Endodermal cell (in vitro differentiated cells): ENCODE results near the gene RIT2. TPM values are rescaled to one million over a fixed set of nuclear protein-coding genes. Genes with fewer than 3 reads are reported as not detected.

Experiments used
- DNase-seq: peaks from one replicate; pipeline ENCODE4 v3.0.0-alpha.2; 2017
- H3K27ac ChIP-seq: 2 replicates; pipeline ENCODE4 v1.5.1; 2013; ENCODE audit warnings: mild to moderate bottlenecking, low read depth, low read length, moderate library complexity
- H3K27me3 ChIP-seq: 2 replicates; pipeline ENCODE4 v1.6.1; 2013; ENCODE audit warnings: mild to moderate bottlenecking, low read length, moderate library complexity; ENCODE audit not compliant: insufficient read depth, control insufficient read depth, poor library complexity, severe bottlenecking
- H3K36me3 ChIP-seq: 2 replicates; pipeline ENCODE4 v1.7.0; 2013; ENCODE audit warnings: mild to moderate bottlenecking, low read length, moderate library complexity; ENCODE audit not compliant: control insufficient read depth, insufficient read depth
- H3K4me1 ChIP-seq: one replicate; pipeline ENCODE4 v1.7.0; 2013; ENCODE audit warnings: low read length; ENCODE audit not compliant: control insufficient read depth, insufficient read depth
- H3K4me3 ChIP-seq: 2 replicates; pipeline ENCODE4 v1.5.1; 2013; ENCODE audit warnings: mild to moderate bottlenecking, low read length, moderate library complexity
- H3K9ac ChIP-seq: 2 replicates; pipeline ENCODE4 v1.6.1; 2013; ENCODE audit warnings: mild to moderate bottlenecking, low read length, moderate library complexity; ENCODE audit not compliant: poor library complexity, severe bottlenecking; ENCODE audit errors: extremely low read depth
- H3K9me3 ChIP-seq: 2 replicates; pipeline ENCODE4 v1.6.1; 2013; ENCODE audit warnings: mild to moderate bottlenecking, low read length, moderate library complexity; ENCODE audit not compliant: control insufficient read depth
- H3K27ac Mint-ChIP-seq: 2 replicates; pipeline ENCODE4 v1.8.0; 2020; ENCODE audit warnings: mixed read lengths
- H3K27me3 Mint-ChIP-seq: 2 replicates; pipeline ENCODE4 v1.8.0; 2021; ENCODE audit warnings: mild to moderate bottlenecking, mixed read lengths; ENCODE audit not compliant: insufficient read depth
- H3K36me3 Mint-ChIP-seq: 2 replicates; pipeline ENCODE4 v1.8.0; 2020; ENCODE audit warnings: low read depth, mixed read lengths
- H3K4me1 Mint-ChIP-seq: 2 replicates; pipeline ENCODE4 v1.8.0; 2020; ENCODE audit warnings: mixed read lengths
- H3K4me3 Mint-ChIP-seq: 2 replicates; pipeline ENCODE4 v1.8.0; 2020; ENCODE audit warnings: mild to moderate bottlenecking, moderate library complexity, mixed read lengths
- H3K9me3 Mint-ChIP-seq: 2 replicates; pipeline ENCODE4 v1.8.0; 2020; ENCODE audit warnings: mild to moderate bottlenecking, mixed read lengths
- CTCF ChIP-seq: fragments of 200-600 bp; sonication (generic); conservative IDR thresholded peaks from 2 replicates; pipeline ENCODE4 v1.5.0; 2021; ENCODE audit warnings: antibody characterized with exemption, mild to moderate bottlenecking
- WGBS, 2 experiments: methylation state at CpG; one replicate each; pipeline versions ENCODE4 v1.1.5 to v1.1.7; 2013; ENCODE audit warnings: missing lambda C conversion rate in 2 of 2, mixed read lengths in 1 of 2; ENCODE audit not compliant: insufficient coverage in 1 of 2, insufficient read length in 1 of 2; 5-methylcytosine and 5-hydroxymethylcytosine counted together
- total RNA-seq, 2 donors: library from RNA; stranded (reverse); fragmentation: NEBNext Ultra II Directional in 1 of 2; extraction: Animal tissue kit (Norgen Biotek cat#: 25700) in 1 of 2; gene quantifications; 2 replicates in 1 of 2; 3 replicates in 1 of 2; pipeline ENCODE4 v1.2.1, GENCODE V29; 2021

RIT2 gene
- total RNA-seq, 2 donors from 2014 or later, result 0.81 TPM; not detected in 1

- no peak overlapping the region for H3K27ac Mint-ChIP-seq
- no peak for TF ChIP-seq CTCF
Observed at GRCh38 chr18:42706029-42706608, 409.4 kb downstream of the RIT2 start.

More at GRCh38 chr18:42706029-42706608, 409.4 kb downstream of the RIT2 start:
- no peaks in the 10 kb centered on the region for H3K9me3 Mint-ChIP-seq
- Histone ChIP-seq H3K9ac (no peak overlapping the region), H3K4me1 (no peaks in the 10 kb centered on the region), H3K27me3 (no peaks in the 10 kb centered on the region), H3K27ac (no peak overlapping the region), H3K9me3 (no peaks in the 10 kb centered on the region), H3K36me3 (no peaks in the 10 kb centered on the region), H3K4me3 (no peak overlapping the region)
- no peak for DNase-seq
- peaks cover 12% of the 10 kb centered on the region for H3K4me1 Mint-ChIP-seq
- no peaks in the 10 kb centered on the region for H3K27me3 Mint-ChIP-seq
- no peak overlapping the region for H3K4me3 Mint-ChIP-seq
- WGBS, 2 experiments, result 83 to 92% methylated on average over 2 to 4 of the region's 4 CpGs
- no peaks in the 10 kb centered on the region for H3K36me3 Mint-ChIP-seq

Other genes with a start within 250 kb of the RIT2 start
- under 1 TPM; 0.38 to 0.53 TPM for gene SYT4, start 161.8 kb upstream of the RIT2 start, total RNA-seq